GM18951 (cell line): ENCODE data around the gene SYPL2.
"Not testable (repeated sequence)": the region's sequence is repeated elsewhere in the genome, so short reads cannot be mapped to it uniquely, and the experiment has no call there.

Source experiments
- POLR2A ChIP-seq: IDR thresholded peaks from 4 replicates; pipeline ENCODE4 v1.6.1; 2011; ENCODE audit warnings: mild to moderate bottlenecking; ENCODE audit not compliant: insufficient read length, insufficient read depth; ENCODE audit errors: extremely low read depth
- in situ Hi-C: fragments of 300-500 bp; cut with MboI; formaldehyde crosslinking; loops from one replicate; pipeline ENCODE4 v1.12.0; 2022; ENCODE audit warnings: low sequenced_read_pairs, mixed read lengths, inconsistent platforms; ENCODE audit not compliant: unreplicated experiment

SYPL2 gene

GRCh38 chr1:109447524-109447923 is 18.8 kb upstream of the SYPL2 start:
- in situ Hi-C loops, result no loop called here
- no peak for TF ChIP-seq POLR2A

GRCh38 chr1:109454497-109455133 is 11.7 kb upstream of the SYPL2 start:
- in situ Hi-C loops, result no loop called here
- TF ChIP-seq POLR2A, result no peak

- in situ Hi-C loops, result no loop called here
These were observed 8.5 kb upstream of the SYPL2 start for GRCh38 chr1:109457819-109458218.

GRCh38 chr1:109466125-109466451 is 258 bp upstream of the SYPL2 start:
- no peak for TF ChIP-seq POLR2A
- in situ Hi-C loops, result no loop called here

More at GRCh38 chr1:109457819-109458218, 8.5 kb upstream of the SYPL2 start:
- TF ChIP-seq POLR2A, result no peak

GRCh38 chr1:109467301-109467777 is 993 bp downstream of the SYPL2 start:
- no peak for TF ChIP-seq POLR2A
- in situ Hi-C loops, result no loop called here

GRCh38 chr1:109468061-109468460 is 1.7 kb downstream of the SYPL2 start:
- in situ Hi-C loops, result no loop called here
- TF ChIP-seq POLR2A, result no peak

GRCh38 chr1:109468903-109469302 is 2.6 kb downstream of the SYPL2 start:
- no peak for TF ChIP-seq POLR2A
- in situ Hi-C loops, result no loop called here

- TF ChIP-seq POLR2A, result no peak
- in situ Hi-C loops, result no loop called here
These were observed 3.9 kb downstream of the SYPL2 start for GRCh38 chr1:109470245-109470644.

- in situ Hi-C loops, result no loop called here
- no peak for TF ChIP-seq POLR2A
These were observed 6.4 kb downstream of the SYPL2 start for GRCh38 chr1:109472779-109473178.

- in situ Hi-C loops, result not testable (repeated sequence)
These were observed 7.1 kb downstream of the SYPL2 start for GRCh38 chr1:109473284-109474057.

- TF ChIP-seq POLR2A, result no peak
- in situ Hi-C loops, result no loop called here
These were observed 8.4 kb downstream of the SYPL2 start for GRCh38 chr1:109474697-109475096.

GRCh38 chr1:109475261-109475660 is 8.9 kb downstream of the SYPL2 start:
- in situ Hi-C loops, result no loop called here
- TF ChIP-seq POLR2A, result no peak

GRCh38 chr1:109476825-109477224 is 10.5 kb downstream of the SYPL2 start:
- in situ Hi-C loops, result no loop called here

GRCh38 chr1:109477821-109478220 is 11.5 kb downstream of the SYPL2 start:
- in situ Hi-C loops, result no loop called here
- no peak for TF ChIP-seq POLR2A

More at GRCh38 chr1:109476825-109477224, 10.5 kb downstream of the SYPL2 start:
- no peak for TF ChIP-seq POLR2A
